Hepatocyte (in vitro differentiated cells): ENCODE measurements around the gene APOA1.

ENCODE experiments used
- CTCF ChIP-seq: fragments of 200-600 bp; sonication (generic); IDR thresholded peaks from 2 replicates; pipeline ENCODE4 v1.5.1; 2016; ENCODE audit warnings: antibody characterized with exemption, mild to moderate bottlenecking; ENCODE audit not compliant: poor library complexity
- EZH2 ChIP-seq: fragments of 200-600 bp; sonication (generic); IDR thresholded peaks from 2 replicates; pipeline ENCODE4 v1.6.1; 2016; ENCODE audit warnings: antibody characterized with exemption, mild to moderate bottlenecking, borderline replicate concordance
- EZH2phosphoT487 ChIP-seq: fragments of 200-600 bp; sonication (generic); IDR thresholded peaks from one replicate; pipeline ENCODE4 v1.6.1; 2018; ENCODE audit warnings: antibody characterized with exemption, mild to moderate bottlenecking, low read depth, moderate library complexity; ENCODE audit not compliant: unreplicated experiment, severe bottlenecking

GRCh38 chr11:116857936-116858335 is 20.5 kb upstream of the APOA1 start:
- TF ChIP-seq EZH2phosphoT487, result no peak
- no peak for TF ChIP-seq CTCF
- TF ChIP-seq EZH2, result no peak
